Fibroblast of skin of left biceps (primary cell): ENCODE results near the gene ESYT2.
"Not testable (repeated sequence)": the region's sequence is repeated elsewhere in the genome, so short reads cannot be mapped to it uniquely, and the experiment has no call there.

Experiments used
- DNase-seq, 2 experiments: peaks; one replicate each; pipeline ENCODE4 v3.0.0-alpha.2; 2013; ENCODE audit warnings: low read depth in 2 of 2

The ESYT2 gene

GRCh38 chr7:158724658-158725505, 104.4 kb downstream of the ESYT2 start:
- DNase-seq, result no peak

- DNase-seq, result no peak
These were observed 105.5 kb downstream of the ESYT2 start for GRCh38 chr7:158723714-158724385.

GRCh38 chr7:158723266-158723665, 106.0 kb downstream of the ESYT2 start:
- DNase-seq, result no peak

GRCh38 chr7:158722574-158723237, 106.6 kb downstream of the ESYT2 start:
- DNase-seq, result no peak

GRCh38 chr7:158720112-158720511, 109.2 kb downstream of the ESYT2 start:
- DNase-seq, result no peak

- DNase-seq, result no peak
These were observed 112.5 kb downstream of the ESYT2 start for GRCh38 chr7:158716802-158717201.

GRCh38 chr7:158710651-158711102, 118.6 kb downstream of the ESYT2 start:
- peak in 1 of 2 experiments; percentile 15 for DNase-seq

GRCh38 chr7:158707610-158708009, 121.7 kb downstream of the ESYT2 start:
- no peak for DNase-seq

GRCh38 chr7:158706710-158707590, 122.4 kb downstream of the ESYT2 start:
- no peak for DNase-seq

GRCh38 chr7:158706273-158706704, 123.0 kb downstream of the ESYT2 start:
- no peak for DNase-seq

GRCh38 chr7:158705234-158705850, 124.0 kb downstream of the ESYT2 start:
- DNase-seq, result no peak

GRCh38 chr7:158704524-158705233, 124.6 kb downstream of the ESYT2 start, which contains the start of gene NCAPG2:
TSS of gene NCAPG2 (minus strand) at chr7:158704804. CDS start at chr7:158701899, 2,905 bp downstream.
- peak; percentile 94 for DNase-seq

- not testable (repeated sequence) for DNase-seq
These were observed 125.4 kb downstream of the ESYT2 start for GRCh38 chr7:158703679-158704523.

GRCh38 chr7:158702944-158703343, 126.4 kb downstream of the ESYT2 start:
- no peak for DNase-seq

GRCh38 chr7:158702196-158702595, 127.1 kb downstream of the ESYT2 start:
- no peak for DNase-seq

GRCh38 chr7:158700008-158700407, 129.3 kb downstream of the ESYT2 start:
- DNase-seq, result no peak

- DNase-seq, result no peak
These were observed 130.0 kb downstream of the ESYT2 start for GRCh38 chr7:158699341-158699740.

- DNase-seq, result no peak
These were observed 130.6 kb downstream of the ESYT2 start for GRCh38 chr7:158698657-158699195.

- DNase-seq, result not testable (repeated sequence)
These were observed 131.7 kb downstream of the ESYT2 start for GRCh38 chr7:158697597-158697996.
